GM12891 (cell line): ENCODE results near the gene IL13.

Experiments
- POLR2A ChIP-seq: IDR thresholded peaks from 2 replicates; pipeline ENCODE4 v1.6.1; 2011; ENCODE audit warnings: low read depth, low read length, control low read depth
- POLR2AphosphoS5 ChIP-seq: IDR thresholded peaks from 2 replicates; pipeline ENCODE4 v1.6.1; 2011; ENCODE audit warnings: low read depth, low read length, control low read depth

DNA sequence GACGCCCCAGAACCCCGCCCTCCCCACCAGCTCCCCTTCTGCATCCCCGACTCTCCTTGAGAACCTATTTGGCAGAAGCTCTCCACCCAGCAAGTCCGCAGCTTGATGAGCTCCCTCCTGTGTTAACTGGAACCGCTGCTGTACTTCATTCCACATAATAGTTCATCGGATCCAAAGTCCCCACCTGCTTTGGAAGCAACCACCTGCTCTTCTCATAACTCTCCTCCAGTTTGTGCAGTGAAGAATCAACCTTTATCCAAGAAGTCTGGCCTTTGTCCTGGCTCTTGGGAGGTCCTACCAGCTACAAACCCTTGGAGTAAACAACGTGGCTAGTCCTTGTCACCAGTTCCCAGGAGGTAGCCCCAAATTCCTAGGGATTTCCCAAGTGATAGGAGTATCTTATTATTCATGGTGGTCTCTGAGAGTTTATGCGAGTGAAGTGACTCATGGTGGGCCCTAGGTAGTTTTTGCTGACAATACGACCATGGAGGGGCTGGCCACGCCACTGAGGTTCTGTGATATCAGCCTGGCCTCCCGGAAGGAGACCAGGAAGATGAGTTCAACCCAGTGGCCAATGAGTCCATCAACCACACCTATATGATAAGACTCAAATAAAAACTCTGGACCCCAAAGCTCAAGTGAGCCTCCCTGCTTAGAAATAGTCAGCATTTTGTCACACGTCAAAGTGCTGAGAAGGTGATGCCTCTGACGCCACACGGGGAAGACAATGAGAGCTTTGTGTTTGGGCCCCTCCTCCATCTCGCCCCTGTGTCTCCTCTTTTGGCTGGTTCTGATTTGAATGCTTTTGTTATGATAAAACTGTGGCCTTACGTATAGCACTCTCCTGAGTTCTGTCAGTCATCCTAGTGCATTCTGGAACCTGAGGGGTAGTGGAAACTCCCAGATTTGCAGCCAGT is 12.3 kb downstream of the IL13 start:
- TF ChIP-seq POLR2AphosphoS5 = no peak
- TF ChIP-seq POLR2A = no peak
